Measurements from ENCODE around the gene CSF1. TPM values are rescaled to one million over a fixed set of nuclear protein-coding genes. Genes with fewer than 3 reads are reported as not detected.
"Not testable (repeated sequence)": the region's sequence is repeated elsewhere in the genome, so short reads cannot be mapped to it uniquely, and the experiment has no call there.

CSF1 gene
- total and polyA plus RNA-seq, 12 donors, result 3.8 to 295 (median 88.5) TPM

GRCh38 chr1:109877317-109877771 is 33.3 kb upstream of the CSF1 start:
- TF ChIP-seq, protein P1, sequence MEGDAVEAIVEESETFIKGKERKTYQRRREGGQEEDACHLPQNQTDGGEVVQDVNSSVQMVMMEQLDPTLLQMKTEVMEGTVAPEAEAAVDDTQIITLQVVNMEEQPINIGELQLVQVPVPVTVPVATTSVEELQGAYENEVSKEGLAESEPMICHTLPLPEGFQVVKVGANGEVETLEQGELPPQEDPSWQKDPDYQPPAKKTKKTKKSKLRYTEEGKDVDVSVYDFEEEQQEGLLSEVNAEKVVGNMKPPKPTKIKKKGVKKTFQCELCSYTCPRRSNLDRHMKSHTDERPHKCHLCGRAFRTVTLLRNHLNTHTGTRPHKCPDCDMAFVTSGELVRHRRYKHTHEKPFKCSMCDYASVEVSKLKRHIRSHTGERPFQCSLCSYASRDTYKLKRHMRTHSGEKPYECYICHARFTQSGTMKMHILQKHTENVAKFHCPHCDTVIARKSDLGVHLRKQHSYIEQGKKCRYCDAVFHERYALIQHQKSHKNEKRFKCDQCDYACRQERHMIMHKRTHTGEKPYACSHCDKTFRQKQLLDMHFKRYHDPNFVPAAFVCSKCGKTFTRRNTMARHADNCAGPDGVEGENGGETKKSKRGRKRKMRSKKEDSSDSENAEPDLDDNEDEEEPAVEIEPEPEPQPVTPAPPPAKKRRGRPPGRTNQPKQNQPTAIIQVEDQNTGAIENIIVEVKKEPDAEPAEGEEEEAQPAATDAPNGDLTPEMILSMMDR (IDR thresholded peaks at IDR 0.05), result peak in 3 of 6 experiments; percentile 8 to 39 (median 29)
- no peak for TF ChIP-seq POLR2A (IDR thresholded peaks at IDR 0.05)
- no peaks in the 10 kb centered on the region for H3K36me3 ChIP-seq (replicated peaks in 1 of 2)
- H3K27ac ChIP-seq, result peak overlapping the region in 4 of 5 donors; percentile 46 to 88 (median 74)
- intact Hi-C loops (cut with DNase I), result no loop called here
- H3K4me1 ChIP-seq (replicated peaks in 1 of 2), result peaks cover 19 to 31% of the 10 kb centered on the region in 2 donors
- DNase-seq, result peak in 6 of 7 donors; percentile 32 to 71 (median 60)
- H3K4me3 ChIP-seq, result no peak overlapping the region
- H3K27me3 ChIP-seq, result no peaks in the 10 kb centered on the region
- H3K9me3 ChIP-seq (replicated peaks in 1 of 3), result no peaks in the 10 kb centered on the region
- WGBS, 4 donors, result 56 to 58% (median 57%) methylated on average over 6 to 13 of the region's 13 CpGs

- intact Hi-C loops (cut with DNase I), result no loop called here
- TF ChIP-seq, protein P1 (IDR thresholded peaks at IDR 0.05), result no peak
- no peak for TF ChIP-seq POLR2A (IDR thresholded peaks at IDR 0.05)
These were observed 32.9 kb upstream of the CSF1 start for GRCh38 chr1:109877776-109878175.

DNA sequence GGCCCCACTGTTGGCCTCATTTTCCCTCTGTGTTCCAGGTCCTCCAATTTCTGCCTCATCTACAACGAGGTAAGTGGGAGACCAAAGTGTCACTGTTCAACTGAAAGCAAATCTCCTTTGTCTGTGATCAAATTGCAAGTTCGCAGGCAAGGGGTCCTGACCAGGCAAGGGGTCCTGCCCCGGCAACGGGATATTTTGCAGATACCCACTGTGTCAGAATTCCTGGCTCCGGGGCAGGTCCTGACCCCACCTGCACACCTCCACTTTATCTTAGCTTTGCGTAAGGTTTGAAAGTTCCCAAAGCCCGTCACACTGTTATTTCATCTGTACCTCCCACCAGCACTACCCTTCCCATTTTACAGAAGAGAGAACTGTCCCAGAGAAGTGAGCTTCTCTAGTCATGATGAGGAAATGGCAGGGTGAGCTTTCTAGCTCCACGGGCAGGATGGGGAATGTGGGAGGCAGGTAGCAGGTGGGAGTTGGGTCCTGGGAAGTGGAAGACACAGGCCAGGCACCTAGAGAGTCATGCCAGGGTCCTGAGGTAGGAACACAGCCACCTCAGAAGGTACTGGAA is 32.0 kb upstream of the CSF1 start:
- H3K27me3 ChIP-seq, result no peaks in the 10 kb centered on the region
- H3K4me1 ChIP-seq (replicated peaks in 1 of 2), result peaks cover 27 to 36% of the 10 kb centered on the region in 2 donors
- H3K4me3 ChIP-seq, result no peak overlapping the region
- no peaks in the 10 kb centered on the region for H3K36me3 ChIP-seq (replicated peaks in 1 of 2)
- 80 to 90% (median 88%) methylated on average over 8 of the region's 8 CpGs for WGBS, 4 donors
- TF ChIP-seq POLR2A (IDR thresholded peaks at IDR 0.05), result no peak
- TF ChIP-seq, protein P1 (IDR thresholded peaks at IDR 0.05), result no peak
- no peak overlapping the region for H3K27ac ChIP-seq
- DNase-seq, result peak in 1 of 7 donors; percentile 21
- intact Hi-C loops (cut with DNase I), result no loop called here
- H3K9me3 ChIP-seq (replicated peaks in 1 of 3), result no peaks in the 10 kb centered on the region

More at GRCh38 chr1:109877776-109878175, 32.9 kb upstream of the CSF1 start:
- Histone ChIP-seq H3K4me1 (replicated peaks in 1 of 2) (peaks cover 19 to 31% of the 10 kb centered on the region in 2 donors), H3K36me3 (replicated peaks in 1 of 2) (no peaks in the 10 kb centered on the region), H3K27ac (peak overlapping the region in 3 of 5 donors; percentile 38 to 88 (median 82)), H3K9me3 (replicated peaks in 1 of 3) (no peaks in the 10 kb centered on the region), H3K4me3 (no peak overlapping the region), H3K27me3 (no peaks in the 10 kb centered on the region)
- 33 to 79% (median 66%) methylated on average over 1 to 3 of the region's 3 CpGs for WGBS, 4 donors
- no peak for DNase-seq

DNA sequence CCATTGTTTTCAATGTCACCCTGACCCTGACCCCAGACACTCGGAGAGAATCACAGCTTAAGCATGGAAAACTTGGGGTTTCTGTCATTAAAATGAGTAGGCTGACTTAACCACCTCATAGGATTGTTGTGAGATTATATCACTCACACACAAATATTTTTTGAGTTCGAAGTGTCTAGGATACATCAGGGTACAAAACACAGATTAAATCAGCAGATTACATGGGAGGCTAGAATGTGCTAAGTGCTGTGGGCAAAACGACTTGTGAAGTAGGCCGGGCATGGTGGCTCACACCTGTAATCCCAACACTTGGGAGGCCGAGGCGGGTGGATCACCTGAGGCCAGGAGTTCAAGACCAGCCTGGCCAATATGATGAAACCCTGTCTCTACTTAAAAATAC is 31.3 kb upstream of the CSF1 start:
- 77 to 85% (median 82%) methylated on average over 5 to 6 of the region's 6 CpGs for WGBS, 4 donors
- H3K4me3 ChIP-seq; DNase-seq; H3K36me3 ChIP-seq (replicated peaks in 1 of 2); intact Hi-C loops (cut with DNase I); H3K9me3 ChIP-seq (replicated peaks in 1 of 3); H3K27me3 ChIP-seq: not testable (repeated sequence)
- peak overlapping the region in 1 of 5 donors; percentile 24 for H3K27ac ChIP-seq
- peaks cover 29 to 43% of the 10 kb centered on the region in 2 donors for H3K4me1 ChIP-seq (replicated peaks in 1 of 2)
